Measurements from ENCODE around the gene MALAT1.

MALAT1 gene

DNA sequence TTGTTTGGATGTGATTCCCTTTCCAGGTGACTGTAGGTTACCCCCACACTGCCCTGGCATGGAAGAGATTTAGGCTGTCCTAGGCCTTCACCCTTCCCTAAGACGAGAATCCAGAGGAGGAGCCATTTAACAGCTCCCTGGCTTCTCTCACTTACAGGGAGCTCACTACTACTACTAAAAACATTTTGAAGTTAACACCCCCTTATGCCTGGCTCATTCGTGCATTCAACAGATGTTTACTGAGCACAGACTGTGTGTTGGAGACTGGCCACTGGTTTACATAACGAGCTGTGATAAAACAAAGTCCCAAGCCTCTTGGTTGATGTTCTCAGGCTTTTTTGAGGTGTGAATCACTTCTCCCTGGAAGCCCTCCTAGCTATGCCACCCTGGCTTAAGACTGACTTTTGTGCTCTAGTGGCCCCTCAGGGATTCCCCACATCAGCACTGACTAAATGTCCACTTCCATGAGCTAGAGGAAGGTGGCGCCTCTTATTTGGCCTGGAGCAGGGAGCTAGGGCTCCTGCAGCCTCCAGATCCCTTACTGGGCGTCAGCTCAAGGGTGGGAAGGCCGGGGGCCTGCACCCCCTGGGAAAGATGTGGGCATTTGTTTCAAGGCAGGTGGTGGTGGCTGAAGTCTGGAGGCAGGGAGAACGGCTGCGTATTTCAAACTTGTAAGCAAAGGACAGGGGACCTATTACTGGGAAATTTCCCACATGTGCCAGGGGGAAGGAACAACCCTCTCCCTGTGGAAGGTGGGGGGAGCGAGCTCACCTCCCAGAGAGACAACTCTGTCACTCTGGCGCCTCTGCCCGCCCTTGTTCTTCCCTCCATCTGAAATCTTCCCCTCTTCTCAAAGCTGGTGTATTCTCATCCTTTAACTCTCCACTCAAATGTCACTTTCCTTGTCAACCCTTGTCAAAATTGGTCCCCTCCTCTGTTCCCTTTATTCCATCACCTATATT, 19.4 kb upstream of the MALAT1 start:
- DNase-seq, result peak in 1 of 2 experiments; percentile 64

DNA sequence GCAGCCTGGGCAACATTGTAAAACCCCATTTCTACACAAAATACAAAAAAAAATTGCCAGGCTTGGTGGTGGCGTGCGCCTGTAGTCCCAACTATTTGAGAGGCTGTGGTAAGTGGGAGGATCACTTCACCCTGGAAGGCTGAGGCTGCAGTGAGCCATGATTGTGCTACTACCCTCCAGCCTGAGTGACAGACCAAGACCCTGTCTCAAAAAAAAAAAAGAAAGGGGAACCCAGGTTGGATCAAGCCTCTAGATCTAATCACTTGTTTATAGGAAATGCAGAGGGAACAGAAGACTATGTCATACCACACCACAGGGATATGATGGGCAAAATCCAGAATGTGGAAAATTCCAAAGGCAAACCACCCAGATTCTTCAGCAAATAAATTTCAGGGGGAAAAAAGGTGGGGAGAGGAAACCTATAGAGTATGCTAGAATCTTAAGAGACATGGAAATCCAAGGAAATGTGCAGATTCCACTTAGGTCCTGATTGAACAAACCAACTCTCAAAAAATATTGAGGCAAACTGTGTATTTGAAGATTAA, 16.5 kb upstream of the MALAT1 start:
- DNase-seq, result no peak

GRCh38 chr11:65485920-65486219, 13.0 kb upstream of the MALAT1 start:
- DNase-seq, result peak in 1 of 2 experiments; percentile 19

DNA sequence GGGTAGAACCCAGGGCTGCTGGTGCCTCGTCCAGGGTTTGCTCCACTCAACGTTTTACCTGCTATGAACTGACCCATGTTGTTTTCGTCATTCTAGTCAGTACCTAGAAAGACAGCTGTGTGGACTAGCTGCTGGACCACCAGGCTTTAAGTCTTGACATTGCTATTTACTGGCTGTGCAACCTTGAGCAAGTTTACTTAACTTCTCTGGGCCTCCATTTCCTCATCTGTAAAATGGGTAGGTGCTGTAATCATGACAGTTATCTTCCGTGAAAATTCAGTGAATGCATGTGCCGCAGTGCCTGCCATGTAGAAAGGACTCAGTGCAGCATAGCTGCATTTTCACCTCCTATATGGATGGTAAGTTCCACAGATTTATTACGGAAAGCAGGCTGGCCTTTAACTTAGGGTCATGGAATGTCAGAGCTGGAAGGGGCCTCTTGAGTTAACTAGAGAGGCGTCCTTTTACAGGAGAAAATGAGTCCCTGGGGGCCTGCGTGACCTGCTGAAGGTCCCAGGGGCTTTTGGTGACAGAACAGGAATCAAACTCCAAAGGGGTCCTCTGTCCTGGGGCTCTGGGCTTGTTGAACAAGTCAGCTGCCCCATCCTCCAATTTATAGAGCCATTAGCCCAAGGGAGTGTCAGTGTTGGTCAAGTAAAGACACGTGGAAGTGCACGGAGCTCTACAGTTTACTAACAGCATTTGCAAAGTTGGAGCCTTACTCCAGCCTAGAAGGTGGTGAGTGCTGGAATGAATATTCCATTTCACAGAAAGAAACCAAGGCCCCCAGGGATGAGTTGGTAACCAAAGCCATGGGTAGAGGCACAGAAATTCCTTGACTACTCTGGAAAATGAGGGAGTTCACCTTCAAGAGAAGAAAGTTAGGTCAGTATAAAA, 12.0 kb upstream of the MALAT1 start:
- DNase-seq, result no peak

DNA sequence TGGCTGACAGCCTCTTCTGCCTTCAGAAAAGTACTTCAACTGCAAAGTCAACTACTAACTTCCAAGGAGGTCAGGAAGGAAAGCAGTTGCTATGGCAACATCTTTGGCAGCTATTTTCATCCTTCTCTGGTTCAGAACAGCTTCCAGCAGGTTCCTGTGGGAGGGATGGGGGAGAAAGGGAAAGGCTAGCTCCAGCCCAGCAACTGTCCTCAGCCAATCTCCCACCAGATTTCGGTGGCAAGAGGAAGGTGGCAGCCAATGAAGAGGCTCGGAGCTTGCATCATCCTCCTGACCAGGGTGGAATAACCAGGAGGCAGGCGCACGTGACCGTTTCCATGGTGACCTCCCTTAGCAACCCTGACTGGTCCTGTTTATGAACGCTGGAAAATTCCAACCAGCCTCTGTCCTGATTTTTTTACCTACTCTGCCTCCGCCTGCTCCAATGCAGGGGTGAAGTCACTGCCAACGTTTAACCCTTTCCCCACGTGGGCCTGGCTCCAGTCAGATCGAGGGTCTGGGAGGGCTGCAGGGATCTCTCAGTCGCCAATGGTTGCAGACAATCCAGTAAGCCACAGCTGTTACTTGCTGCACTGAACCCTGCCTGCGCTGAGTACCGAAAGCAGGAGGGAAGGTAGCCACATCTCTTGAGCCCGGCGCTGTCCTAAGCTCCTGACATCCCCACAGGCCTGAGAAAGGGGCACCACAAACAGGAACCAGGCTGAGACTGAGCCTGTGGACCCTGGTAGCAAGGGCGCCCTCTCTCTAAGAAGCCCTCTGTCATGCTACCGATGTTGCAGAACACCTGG, 11.2 kb upstream of the MALAT1 start:
- DNase-seq, result peak; percentile 99 to 100

GRCh38 chr11:65488273-65489034, 10.4 kb upstream of the MALAT1 start:
- no peak for DNase-seq

DNA sequence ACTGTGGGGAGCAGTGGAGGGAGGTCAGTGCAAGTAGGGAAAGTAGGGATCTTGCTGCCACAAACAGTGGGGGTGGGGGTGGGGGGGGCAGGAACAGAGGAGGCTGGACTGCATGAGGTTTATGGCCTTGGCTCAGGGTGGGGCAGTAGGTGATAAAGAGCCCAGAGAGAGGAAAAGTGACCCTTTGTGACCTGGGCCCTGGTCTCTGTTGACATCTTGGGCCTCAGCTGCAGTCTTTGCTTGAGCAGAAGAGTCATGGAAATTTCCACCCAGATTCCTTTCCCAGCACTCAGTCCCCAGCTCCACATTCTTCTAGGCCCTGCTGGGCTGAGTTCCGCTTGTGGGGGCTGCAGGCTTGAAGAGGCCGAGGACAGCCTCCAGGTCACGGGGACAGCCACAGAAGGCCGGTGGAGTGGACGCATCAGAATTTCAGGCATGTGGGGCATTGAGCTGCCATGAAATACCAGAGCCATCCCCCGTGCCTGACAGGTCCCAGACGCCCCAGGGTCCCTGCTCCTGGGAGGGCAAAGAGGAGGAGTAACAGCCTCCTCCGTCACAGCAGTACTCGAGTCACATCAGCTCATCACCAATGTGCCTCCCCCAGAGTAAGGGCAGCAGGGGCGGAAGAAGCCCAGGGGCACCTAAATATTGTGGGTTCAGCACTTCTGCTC, 9.7 kb upstream of the MALAT1 start:
- DNase-seq, result no peak

DNA sequence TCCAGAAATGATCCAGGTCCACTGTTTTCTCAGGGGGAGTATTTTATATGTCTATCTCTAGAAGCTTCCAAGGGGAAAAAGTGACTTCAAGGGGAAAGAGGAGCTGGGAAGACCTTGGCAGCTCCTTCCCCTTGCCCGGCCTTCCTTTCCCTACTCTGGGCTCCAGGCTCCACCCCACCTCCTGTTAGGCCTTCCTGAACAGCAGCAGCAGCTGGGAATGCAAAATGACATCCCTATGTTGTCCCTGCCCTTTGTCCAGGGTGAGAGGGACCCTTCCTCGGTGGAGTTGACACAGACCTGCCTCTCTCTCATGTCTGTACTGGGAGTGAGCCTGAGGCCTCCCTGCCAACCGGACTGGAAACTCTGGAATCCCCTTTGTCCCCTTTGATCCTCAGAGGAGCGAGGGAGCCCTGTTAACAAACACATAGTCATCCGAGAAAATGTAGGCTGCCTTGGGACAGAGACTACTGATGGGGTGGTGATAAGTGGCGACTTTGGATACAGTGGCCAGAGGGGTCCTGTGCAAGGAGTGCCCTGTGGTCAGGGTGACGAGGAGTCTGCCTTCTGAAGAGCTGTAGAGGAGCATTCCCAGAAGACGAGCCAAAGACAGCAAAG, 9.0 kb upstream of the MALAT1 start:
- DNase-seq, result peak in 1 of 2 experiments; percentile 32

GRCh38 chr11:65491163-65491465, 7.7 kb upstream of the MALAT1 start:
- no peak for DNase-seq

GRCh38 chr11:65491614-65492386, 7.0 kb upstream of the MALAT1 start:
- DNase-seq, result peak in 1 of 2 experiments; percentile 82

DNA sequence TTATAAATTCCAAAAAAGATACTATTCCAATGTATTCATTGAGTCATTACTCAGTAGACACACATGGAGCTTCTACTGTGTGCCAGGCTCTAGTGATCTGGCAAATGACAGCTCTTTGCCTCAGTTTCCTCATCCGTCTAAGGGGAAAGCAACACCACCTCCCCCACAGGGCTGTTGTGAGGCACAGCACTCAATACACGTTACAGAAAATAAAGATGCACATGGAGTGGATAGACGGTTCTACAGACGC, 6.5 kb upstream of the MALAT1 start:
- DNase-seq, result no peak

DNA sequence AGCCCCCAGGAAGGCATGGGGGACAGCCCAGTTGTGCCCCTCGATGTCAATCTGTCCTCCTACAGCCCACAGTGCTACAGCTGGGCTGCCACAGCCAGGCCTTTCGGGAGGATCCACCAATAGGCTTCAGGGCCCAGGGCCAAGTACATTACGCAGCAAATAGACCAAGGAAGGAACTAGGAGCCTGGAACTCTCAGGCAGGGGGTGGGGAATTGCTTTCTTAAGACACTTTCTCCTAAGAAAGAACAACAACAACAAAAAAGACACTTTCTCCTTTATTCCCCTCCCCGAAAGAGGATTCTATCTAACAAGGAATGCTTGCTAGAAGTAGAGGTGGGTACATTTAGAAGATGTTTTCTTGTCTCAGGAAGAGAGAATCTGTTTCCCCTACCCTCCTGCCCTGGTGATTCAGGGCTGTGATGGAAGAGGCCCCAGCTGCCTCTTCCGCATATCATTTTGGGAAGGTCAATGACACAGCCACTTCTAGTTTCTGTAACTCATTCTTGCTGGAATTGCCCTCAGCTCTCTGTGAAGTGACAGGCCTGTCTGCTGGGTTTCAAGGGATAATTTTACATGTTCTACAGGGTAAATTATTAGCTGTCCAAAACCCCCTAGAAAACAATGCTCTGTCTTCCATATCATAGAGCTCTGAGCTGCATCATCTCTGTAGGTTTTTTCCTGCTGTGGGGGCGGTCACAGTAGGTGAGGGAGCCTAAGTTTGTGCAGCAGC, 6.0 kb upstream of the MALAT1 start:
- peak in 1 of 2 experiments; percentile 83 for DNase-seq

DNA sequence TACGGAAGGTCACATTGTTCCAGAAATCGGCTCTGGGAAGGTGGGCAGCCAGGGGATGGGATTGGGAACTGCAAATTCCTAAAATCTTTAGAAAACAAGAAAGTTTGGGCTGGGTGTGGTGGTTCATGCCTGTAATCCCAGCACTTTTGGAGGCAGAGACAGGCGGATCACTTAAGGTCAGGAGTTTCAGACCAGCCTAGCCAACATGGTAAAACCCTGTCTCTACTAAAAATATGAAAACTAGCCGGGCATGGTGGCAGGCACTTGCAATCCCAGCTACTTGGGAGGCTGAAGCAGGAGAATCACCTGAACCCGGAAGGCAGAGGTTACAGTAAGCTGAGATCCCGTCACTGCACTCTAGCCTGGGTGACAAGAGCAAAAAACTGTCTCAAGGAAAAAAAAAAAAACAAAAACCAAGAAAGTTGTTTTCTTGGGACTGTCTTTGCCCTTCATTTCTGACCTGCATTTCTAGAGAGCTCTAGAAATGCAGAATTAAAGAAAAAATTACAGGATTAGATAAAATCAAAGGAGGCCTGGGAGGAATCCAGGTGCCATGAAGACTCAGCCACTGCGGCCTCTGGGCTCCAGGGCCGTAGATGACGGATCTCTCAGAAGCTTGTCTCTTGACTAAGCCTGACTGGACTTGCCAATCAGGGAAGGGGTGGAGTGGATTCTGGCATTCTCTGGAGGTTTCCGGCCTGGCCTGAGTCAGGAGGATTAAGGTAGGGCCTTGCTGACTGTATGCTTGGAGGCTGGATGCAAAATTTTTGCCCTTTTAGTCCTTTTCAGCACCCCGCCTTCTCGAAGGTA, 5.3 kb upstream of the MALAT1 start:
- DNase-seq, result peak in 1 of 2 experiments; percentile 46

DNA sequence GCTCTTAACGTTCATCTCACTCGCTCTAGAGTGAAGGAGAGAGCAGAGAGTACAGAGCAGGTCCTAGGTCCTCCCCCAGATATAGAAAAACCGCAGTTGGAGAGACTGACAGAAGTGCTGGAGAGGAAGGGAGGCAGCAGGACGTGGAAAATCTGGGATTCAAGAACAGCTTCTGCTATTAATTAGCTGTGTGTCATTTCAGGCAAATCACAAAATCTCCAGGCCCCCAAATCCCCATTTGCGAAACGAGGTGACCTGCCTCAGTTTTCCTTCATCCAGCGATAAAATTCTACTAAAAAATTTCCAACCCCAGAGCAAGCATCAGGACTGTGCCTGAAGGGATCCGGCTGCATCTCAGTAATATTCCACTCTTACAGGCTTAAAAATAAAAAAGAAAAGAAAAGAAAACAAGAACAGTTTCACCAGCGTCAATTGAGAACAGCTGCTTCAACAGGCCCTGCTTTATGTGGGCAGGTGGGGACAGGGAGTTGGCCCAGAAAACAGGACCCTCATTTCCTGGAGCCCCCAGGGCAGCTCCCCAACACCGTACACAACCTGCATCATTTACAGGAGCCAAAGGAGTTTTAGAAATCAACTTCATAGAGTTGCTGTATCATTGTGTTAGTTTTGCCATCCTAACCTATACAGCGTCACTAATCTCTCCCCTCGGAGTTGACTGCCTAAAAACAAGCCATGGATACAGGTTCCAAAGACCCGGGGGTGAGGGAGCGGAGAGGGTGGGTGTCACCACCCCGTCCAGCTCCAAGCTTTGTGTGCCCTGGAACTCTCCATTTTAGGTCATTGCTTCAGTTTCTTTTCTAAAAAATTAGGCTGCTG, 2.3 kb upstream of the MALAT1 start:
- DNase-seq, result peak in 1 of 2 experiments; percentile 29

DNA sequence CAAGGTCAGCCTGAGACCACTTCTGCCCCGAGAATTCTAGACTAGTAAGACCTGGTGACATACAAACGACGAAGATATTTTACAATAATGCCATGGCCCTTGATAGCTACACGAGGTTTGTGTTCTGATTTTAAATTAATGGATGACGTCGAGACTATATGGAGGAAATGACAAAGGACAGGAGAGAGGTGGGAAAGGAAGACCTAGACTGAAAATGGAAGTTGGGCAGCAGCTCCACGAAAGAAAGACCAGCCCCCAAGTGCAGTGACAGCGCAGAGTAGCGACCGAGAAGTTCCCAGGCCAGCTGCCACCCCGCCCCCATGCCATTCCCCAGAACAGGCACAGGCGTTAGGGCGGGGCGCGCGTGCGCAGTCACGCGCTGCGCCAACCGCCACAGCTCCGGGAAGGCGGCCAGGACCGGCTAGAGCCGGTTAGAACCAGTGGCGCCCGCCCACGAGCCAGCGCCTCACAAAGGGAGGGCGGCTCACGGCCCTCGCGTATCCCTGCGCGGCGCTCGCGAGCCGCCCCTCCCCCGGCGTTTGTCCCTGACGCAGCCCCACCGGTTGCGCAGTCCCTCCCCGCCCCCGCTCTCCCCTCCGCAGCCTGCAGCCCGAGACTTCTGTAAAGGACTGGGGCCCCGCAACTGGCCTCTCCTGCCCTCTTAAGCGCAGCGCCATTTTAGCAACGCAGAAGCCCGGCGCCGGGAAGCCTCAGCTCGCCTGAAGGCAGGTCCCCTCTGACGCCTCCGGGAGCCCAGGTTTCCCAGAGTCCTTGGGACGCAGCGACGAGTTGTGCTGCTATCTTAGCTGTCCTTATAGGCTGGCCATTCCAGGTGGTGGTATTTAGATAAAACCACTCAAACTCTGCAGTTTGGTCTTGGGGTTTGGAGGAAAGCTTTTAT, 1.5 kb upstream of the MALAT1 start:
- DNase-seq, result peak; percentile 98 to 100

- DNase-seq, result peak in 1 of 2 experiments; percentile 85
Observed at GRCh38 chr11:65498042-65498726, 661 bp upstream of the MALAT1 start.

All from NCI-H446 (cell line).